ENCODE results near the gene ATP4B. TPM values are rescaled to one million over a fixed set of nuclear protein-coding genes. Genes with fewer than 3 reads are reported as not detected.

ATP4B gene
- total RNA-seq, 1 donor = not detected

GRCh38 chr13:113663934-113664333 lies 5.9 kb upstream of the ATP4B start:
- DNase-seq (ENCODE audit: low read depth) = no peak
- no peak overlapping the region for H3K4me3 ChIP-seq (ENCODE audit: low read depth, low read length)
- TF ChIP-seq CTCF (IDR thresholded peaks at IDR 0.05; ENCODE audit: insufficient read depth, low read length) = no peak

GRCh38 chr13:113661509-113661908 lies 3.5 kb upstream of the ATP4B start:
- no peak for TF ChIP-seq CTCF (IDR thresholded peaks at IDR 0.05; ENCODE audit: insufficient read depth, low read length)
- no peak for DNase-seq (ENCODE audit: low read depth)

GRCh38 chr13:113660066-113660465 lies 2.1 kb upstream of the ATP4B start:
- no peak for DNase-seq (ENCODE audit: low read depth)
- TF ChIP-seq CTCF (IDR thresholded peaks at IDR 0.05; ENCODE audit: insufficient read depth, low read length) = no peak

More at GRCh38 chr13:113661509-113661908, 3.5 kb upstream of the ATP4B start:
- no peak overlapping the region for H3K4me3 ChIP-seq (ENCODE audit: low read depth, low read length)

GRCh38 chr13:113659337-113659736 lies 1.3 kb upstream of the ATP4B start:
- DNase-seq (ENCODE audit: low read depth) = no peak
- H3K4me3 ChIP-seq (ENCODE audit: low read depth, low read length) = no peak overlapping the region
- TF ChIP-seq CTCF (IDR thresholded peaks at IDR 0.05; ENCODE audit: insufficient read depth, low read length) = no peak

More at GRCh38 chr13:113660066-113660465, 2.1 kb upstream of the ATP4B start:
- H3K4me3 ChIP-seq (ENCODE audit: low read depth, low read length) = no peak overlapping the region

- DNase-seq (ENCODE audit: low read depth) = no peak
- H3K4me3 ChIP-seq (ENCODE audit: low read depth, low read length) = no peak overlapping the region
- TF ChIP-seq CTCF (IDR thresholded peaks at IDR 0.05; ENCODE audit: insufficient read depth, low read length) = no peak
Observed at GRCh38 chr13:113658836-113659235, 838 bp upstream of the ATP4B start.

GRCh38 chr13:113656831-113657671 lies 947 bp downstream of the ATP4B start:
- TF ChIP-seq CTCF (IDR thresholded peaks at IDR 0.05; ENCODE audit: insufficient read depth, low read length) = no peak
- DNase-seq (ENCODE audit: low read depth) = no peak

More at GRCh38 chr13:113656831-113657671, 947 bp downstream of the ATP4B start:
- H3K4me3 ChIP-seq (ENCODE audit: low read depth, low read length) = no peak overlapping the region

Measured in fibroblast of the aortic adventitia (primary cell).